K562 (cell line): ENCODE results near the gene OTUD1.

Experiments
- ILF3 ChIP-seq: fragments of 450-650 bp; IDR thresholded peaks from 2 replicates; pipeline ENCODE4 v1.6.1; 2018; ENCODE audit warnings: antibody characterized with exemption, mild to moderate bottlenecking, moderate library complexity, borderline replicate concordance
- NR1H2 ChIP-seq: sonication (generic); formaldehyde crosslinking; IDR thresholded peaks from 2 replicates; pipeline ENCODE4 v1.4.0; 2020; ENCODE audit warnings: mild to moderate bottlenecking, missing genetic modification reagents
- RBFOX2 ChIP-seq: fragments of 200-400 bp; formaldehyde crosslinking; IDR thresholded peaks from 2 replicates; pipeline ENCODE4 v1.6.1; 2017; ENCODE audit warnings: low read depth, mild to moderate bottlenecking, low read length, moderate library complexity
- TCF7 ChIP-seq: sonication (generic); IDR thresholded peaks from 2 replicates; pipeline ENCODE4 v1.6.1; 2016; ENCODE audit warnings: antibody characterized with exemption, borderline replicate concordance
- ZBTB40 ChIP-seq, 2 experiments: fragments of 450-650 bp in 1 of 2; sonication (generic) in 1 of 2; formaldehyde crosslinking in 1 of 2; IDR thresholded peaks; 2 replicates each; pipeline versions ENCODE4 v1.7.1 to v1.9.0; 2016 to 2022; ENCODE audit warnings: inconsistent platforms in 1 of 2, mild to moderate bottlenecking in 1 of 2, missing genetic modification reagents in 1 of 2
- ZNF561 ChIP-seq: fragments of 450-650 bp; formaldehyde crosslinking; conservative IDR thresholded peaks from 2 replicates; pipeline ENCODE4 v1.4.0; 2020; ENCODE audit warnings: mild to moderate bottlenecking, moderate library complexity
- TF ChIP-seq, protein P1 (sequence below): fragments of 450-650 bp; IDR thresholded peaks from 2 replicates; pipeline ENCODE4 v1.6.1; 2016; ENCODE audit warnings: low read depth
- TF ChIP-seq, protein P2 (sequence below): conservative IDR thresholded peaks from 2 replicates; pipeline ENCODE4 v1.6.1; 2011; ENCODE audit warnings: low read depth, mild to moderate bottlenecking, low read length; ENCODE audit not compliant: control insufficient read depth

DNA sequence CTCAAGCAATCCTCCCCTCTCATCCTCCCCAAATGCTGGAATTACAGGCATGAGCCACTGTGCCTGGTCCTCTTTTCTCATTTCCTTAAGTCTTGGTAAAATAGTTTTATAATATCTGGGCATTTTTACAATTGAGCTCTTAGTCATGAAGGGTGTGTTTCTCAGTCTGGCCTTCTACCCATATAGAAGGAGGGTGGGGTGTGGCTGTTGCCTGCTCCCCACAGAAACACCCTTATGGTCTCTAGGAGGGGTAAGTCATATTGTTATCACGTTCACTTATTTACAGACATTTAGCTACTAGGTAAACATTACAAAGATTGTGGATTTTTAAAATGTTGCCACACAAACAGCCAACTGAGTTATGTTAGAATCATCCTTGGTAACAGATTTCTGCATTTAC lies 6.7 kb upstream of the OTUD1 start:
- TF ChIP-seq NR1H2 (no peak), TCF7 (no peak), ZNF561 (CRISPR knock-in tag) (no peak), RBFOX2 (no peak), ILF3 (no peak), ZBTB40 (IDR thresholded peaks at IDR 0.05) (no peak), ZBTB40 (CRISPR knock-in tag; IDR thresholded peaks at IDR 0.05) (no peak)
- TF ChIP-seq, protein P1, sequence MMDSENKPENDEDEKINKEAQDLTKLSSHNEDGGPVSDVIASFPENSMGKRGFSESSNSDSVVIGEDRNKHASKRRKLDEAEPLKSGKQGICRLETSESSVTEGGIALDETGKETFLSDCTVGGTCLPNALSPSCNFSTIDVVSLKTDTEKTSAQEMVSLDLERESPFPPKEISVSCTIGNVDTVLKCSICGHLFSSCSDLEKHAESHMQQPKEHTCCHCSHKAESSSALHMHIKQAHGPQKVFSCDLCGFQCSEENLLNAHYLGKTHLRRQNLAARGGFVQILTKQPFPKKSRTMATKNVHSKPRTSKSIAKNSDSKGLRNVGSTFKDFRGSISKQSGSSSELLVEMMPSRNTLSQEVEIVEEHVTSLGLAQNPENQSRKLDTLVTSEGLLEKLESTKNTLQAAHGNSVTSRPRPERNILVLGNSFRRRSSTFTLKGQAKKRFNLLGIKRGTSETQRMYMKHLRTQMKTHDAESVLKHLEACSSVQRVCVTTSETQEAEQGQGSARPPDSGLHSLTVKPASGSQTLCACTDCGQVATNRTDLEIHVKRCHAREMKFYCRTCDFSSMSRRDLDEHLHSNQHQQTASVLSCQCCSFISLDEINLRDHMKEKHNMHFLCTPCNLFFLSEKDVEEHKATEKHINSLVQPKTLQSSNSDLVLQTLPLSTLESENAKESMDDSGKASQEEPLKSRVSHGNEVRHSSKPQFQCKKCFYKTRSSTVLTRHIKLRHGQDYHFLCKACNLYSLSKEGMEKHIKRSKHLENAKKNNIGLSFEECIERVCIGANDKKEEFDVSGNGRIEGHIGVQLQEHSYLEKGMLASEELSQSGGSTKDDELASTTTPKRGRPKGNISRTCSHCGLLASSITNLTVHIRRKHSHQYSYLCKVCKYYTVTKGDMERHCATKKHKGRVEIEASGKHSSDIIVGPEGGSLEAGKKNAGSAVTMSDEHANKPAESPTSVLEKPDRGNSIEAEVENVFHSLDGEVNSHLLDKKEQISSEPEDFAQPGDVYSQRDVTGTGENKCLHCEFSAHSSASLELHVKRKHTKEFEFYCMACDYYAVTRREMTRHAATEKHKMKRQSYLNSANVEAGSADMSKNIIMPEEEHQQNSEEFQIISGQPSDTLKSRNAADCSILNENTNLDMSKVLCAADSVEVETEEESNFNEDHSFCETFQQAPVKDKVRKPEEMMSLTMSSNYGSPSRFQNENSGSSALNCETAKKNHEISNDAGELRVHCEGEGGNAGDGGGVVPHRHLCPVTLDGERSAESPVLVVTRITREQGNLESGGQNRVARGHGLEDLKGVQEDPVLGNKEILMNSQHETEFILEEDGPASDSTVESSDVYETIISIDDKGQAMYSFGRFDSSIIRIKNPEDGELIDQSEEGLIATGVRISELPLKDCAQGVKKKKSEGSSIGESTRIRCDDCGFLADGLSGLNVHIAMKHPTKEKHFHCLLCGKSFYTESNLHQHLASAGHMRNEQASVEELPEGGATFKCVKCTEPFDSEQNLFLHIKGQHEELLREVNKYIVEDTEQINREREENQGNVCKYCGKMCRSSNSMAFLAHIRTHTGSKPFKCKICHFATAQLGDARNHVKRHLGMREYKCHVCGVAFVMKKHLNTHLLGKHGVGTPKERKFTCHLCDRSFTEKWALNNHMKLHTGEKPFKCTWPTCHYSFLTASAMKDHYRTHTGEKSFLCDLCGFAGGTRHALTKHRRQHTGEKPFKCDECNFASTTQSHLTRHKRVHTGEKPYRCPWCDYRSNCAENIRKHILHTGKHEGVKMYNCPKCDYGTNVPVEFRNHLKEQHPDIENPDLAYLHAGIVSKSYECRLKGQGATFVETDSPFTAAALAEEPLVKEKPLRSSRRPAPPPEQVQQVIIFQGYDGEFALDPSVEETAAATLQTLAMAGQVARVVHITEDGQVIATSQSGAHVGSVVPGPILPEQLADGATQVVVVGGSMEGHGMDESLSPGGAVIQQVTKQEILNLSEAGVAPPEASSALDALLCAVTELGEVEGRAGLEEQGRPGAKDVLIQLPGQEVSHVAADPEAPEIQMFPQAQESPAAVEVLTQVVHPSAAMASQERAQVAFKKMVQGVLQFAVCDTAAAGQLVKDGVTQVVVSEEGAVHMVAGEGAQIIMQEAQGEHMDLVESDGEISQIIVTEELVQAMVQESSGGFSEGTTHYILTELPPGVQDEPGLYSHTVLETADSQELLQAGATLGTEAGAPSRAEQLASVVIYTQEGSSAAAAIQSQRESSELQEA, result no peak
- TF ChIP-seq, protein P2, sequence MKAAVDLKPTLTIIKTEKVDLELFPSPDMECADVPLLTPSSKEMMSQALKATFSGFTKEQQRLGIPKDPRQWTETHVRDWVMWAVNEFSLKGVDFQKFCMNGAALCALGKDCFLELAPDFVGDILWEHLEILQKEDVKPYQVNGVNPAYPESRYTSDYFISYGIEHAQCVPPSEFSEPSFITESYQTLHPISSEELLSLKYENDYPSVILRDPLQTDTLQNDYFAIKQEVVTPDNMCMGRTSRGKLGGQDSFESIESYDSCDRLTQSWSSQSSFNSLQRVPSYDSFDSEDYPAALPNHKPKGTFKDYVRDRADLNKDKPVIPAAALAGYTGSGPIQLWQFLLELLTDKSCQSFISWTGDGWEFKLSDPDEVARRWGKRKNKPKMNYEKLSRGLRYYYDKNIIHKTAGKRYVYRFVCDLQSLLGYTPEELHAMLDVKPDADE, result no peak
